HG03439 (cell line): ENCODE measurements around the gene TRANK1.
"Not testable (repeated sequence)": the region's sequence is repeated elsewhere in the genome, so short reads cannot be mapped to it uniquely, and the experiment has no call there.

Source experiments
- ATAC-seq: cut with Tn5 transposase; IDR thresholded peaks from one replicate; pipeline ENCODE4 v1.9.1; 2021; ENCODE audit warnings: mild to moderate bottlenecking, moderate library complexity; ENCODE audit not compliant: unreplicated experiment

The TRANK1 gene

DNA sequence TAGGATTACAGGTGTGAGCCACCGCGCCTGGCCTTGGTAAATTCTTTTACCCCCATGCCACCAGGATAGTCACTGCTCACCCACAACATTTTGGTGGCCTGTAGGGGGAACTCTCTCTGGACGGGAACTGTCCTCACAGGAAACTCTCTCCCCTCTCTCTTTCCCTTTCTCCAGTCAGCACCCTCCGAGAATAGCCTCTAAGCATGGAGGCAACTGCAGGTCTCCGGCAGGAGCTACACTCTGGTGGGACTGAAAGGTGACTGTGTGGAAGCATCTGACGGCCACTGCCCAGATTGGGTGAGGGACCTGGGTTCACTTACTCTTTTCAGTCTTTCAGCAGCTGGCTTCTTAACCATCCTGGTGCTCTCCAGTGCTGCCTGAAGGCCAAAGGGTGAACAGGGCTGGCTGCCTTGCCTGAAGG is 21.3 kb downstream of the TRANK1 start:
- ATAC-seq, result no peak

DNA sequence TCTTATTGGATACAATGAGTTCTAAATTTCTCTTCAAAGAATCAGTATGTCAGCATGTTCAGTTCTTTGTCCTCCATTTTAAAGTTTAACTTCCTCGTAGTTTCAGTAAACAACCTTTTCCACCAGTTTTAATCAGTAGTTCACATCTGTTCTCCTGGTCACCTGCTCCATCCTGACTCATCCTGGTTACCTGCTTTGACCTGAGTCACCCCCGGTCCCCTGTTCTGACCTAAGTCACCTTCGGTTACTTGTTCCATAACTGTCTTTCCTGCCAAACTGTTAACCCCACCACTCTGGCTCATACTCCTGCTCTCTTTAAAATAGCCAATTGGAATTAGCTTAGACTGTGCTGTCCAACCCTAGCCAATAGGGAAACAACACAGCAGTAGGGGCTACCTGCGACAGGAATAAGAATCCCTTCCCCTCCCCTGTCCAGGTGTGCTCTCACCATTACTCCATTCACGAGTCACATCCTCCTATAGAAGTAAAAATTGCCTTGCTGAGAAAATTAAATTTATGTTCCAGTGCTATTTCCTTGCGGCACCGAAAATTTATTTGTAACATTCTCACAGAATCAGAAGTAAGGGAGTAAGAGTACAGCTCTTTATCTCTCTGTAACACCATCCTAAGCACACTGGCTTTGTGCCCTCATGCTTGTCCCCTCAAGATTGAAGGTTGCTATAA is 23.8 kb downstream of the TRANK1 start:
- ATAC-seq, result no peak

DNA sequence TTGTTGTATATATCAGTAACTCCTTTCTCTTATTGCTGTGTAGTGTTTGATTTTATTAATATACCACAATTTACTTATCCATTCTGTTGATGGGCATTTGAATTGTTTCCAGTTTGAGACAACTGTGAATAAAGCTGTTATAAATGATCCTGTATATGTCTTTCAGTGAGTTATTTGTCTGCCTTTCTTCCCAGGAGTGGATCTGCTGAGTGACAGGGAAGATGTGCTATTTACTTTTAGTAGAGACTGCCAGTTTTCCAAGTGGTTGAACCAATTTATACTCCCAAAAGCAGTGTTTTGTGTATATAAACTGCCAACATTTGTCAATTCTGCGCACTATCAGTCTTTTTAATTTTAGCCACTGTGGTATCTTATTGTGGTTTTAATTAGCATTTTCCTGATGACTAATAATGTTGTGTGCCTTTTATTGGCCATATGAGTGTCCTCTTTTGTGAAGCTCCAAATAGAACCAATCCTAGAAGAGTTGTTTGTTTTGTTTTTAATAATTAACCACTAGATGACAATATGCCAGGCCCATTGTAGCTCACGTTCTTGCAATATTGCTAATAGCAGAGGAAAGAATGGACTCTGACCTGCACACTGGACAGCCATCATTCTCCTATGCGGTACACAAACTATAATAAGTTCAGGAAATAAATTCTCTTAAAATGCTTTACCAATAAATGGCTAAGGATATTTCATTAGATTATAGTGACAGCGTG is 25.3 kb downstream of the TRANK1 start:
- no peak for ATAC-seq

GRCh38 chr3:36918050-36918449 is 26.8 kb downstream of the TRANK1 start:
- ATAC-seq, result peak; percentile 84

- peak; percentile 97 for ATAC-seq
Measured at GRCh38 chr3:36911990-36912804, 32.7 kb downstream of the TRANK1 start.

- no peak for ATAC-seq
Measured at GRCh38 chr3:36909666-36910065, 35.2 kb downstream of the TRANK1 start.

- ATAC-seq, result no peak
Measured at GRCh38 chr3:36909181-36909580, 35.7 kb downstream of the TRANK1 start.

DNA sequence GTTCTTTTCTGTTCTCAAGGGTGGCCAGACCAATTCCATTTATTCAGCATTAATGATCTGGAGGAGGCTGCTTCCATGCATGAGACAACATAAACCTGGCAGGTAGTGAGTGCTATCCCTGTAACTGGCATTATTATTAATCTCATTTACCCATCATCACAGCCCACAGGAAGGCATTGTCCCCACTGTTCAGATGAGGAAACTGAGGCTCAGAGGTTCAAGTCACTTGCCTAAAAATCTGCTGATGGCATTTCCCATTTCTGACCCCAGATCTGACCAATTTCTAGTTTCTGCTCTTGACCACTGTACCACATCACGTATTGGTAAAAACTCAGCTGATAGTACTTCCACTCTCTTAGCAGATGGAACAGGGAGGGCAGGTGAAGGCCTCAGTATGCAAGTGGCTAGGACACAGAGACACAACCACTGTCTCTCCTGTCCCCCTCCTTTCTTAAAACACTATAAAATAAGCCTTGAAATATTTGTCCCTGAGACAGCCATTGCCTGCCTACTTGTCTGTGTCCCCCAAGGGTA is 36.1 kb downstream of the TRANK1 start:
- ATAC-seq, result no peak

DNA sequence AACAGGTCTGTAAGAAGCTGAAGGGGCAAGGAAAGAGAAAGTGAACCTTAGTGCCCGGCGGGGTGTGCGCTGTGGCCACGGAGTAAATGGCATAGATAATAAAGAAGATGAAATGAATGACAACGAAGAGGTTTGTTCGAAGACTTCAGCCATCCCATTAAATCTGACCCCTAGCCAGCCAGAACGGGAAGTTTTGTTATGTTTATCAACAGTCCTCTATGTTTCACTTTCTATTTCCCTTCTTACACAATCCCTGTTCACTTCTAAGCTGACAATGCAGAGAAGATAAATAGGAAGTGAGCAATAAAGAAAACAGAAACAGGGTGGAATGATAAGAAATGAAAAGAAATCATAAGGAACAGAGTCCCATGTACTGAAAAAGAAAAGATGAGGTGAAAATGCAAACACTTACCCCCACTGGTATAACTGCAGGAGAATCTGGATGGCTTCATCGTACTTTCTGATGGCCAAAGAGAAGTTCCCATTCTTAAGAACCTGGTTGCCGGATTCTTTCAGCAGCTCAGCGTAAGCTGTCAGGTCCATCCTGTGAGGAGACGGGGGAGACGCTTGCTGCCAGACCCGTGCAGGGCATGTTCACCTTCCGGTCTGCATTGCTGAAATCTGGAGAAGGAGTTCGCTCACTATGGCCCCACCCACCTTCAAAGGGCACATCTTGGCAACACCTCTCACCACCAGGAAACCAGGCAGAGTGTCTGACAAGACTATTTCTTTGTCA is 36.8 kb downstream of the TRANK1 start:
- ATAC-seq, result peak; percentile 29

- no peak for ATAC-seq
Measured at GRCh38 chr3:36906504-36907149, 38.2 kb downstream of the TRANK1 start.

DNA sequence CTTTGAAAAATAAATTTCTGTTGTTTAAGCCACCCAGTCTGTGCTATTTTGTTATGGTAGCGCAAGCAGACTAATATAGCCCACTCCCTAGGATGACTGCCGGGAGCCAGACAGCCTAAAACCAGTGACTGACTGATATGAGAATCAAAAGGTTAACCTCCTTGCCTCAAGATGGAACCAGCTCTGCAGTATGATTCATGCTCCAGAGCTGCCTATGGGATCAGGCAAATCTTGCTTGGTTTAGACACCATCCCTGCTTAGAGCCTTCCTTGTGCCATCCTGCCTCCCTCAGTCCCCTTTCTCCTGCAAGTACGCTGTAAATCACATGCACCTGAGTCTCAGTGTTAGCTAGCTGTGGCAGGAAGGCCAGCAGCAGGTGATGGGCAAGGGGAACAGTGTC is 39.3 kb downstream of the TRANK1 start:
- ATAC-seq, result no peak

DNA sequence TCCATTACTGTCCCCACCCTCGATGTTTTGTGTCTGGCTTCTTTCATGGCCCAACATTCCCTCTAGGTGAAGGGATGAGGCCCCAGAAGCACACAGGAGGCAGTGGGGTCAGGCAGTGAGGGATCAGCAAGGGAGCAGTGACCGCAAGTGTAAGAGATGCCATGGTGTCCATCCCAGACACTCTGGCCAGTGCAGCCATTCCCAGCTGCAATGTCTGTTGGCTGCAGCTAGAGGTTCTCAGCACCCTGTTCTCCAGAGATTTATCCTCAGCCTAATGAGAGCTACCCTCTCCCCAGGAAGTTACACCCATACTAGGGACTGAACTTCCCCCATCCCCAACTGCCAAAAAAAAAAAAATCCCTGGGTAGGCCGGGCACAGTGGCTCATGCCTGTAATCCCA is 40.2 kb downstream of the TRANK1 start:
- ATAC-seq, result no peak

DNA sequence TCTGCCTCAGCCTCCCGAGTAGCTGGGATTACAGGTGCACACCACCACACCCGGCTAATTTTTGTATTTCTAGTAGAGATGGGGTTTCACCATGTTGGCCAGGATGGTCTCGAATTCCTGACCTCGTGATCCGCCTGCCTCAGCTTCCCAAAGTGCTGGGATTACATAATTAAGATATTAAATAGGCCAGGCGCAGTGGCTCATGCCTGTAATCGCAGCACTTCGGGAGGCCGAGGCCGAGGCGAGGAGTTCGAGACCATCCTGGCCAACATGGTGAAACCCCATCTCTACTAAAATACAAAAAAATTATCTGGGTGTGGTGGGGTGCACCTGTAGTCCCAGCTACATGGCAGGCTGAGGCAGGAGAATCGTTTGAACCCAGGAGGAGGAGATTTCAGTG is 40.8 kb downstream of the TRANK1 start:
- not testable (repeated sequence) for ATAC-seq

DNA sequence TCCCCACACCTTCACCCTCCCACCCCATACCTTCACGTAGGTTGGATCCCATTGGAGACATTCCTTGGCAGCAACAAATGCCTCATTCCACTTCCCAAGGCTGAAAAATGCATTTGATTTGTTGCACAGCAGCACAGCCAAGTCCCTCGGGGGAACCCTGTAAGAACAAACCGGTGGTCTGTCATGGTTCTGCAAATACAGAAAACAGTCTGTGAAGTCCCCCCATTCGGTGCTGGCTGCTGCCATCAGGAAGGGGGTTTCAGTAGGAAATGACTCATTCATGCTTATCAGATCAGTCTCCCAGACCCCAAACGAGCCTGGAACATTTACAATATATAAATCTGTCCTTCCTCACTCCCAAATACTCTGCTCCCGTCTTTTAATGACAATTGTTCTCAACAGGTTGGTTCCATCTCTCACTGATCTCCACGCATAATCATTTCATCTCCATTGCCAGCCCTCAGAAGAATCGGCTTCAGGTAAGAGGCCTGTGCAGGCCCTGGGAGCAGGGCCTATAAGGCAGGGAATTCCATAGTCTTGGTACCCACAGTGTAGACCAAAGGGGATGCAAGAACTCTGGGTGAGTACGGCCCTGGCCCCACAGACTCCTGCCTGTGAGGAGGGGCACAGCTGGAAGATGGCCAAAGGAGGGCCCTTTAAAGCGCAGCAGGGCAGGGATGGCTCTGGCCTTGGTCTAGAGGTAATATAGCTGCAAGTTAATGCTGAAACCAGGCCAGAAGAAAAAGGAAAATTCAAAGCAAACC is 41.6 kb downstream of the TRANK1 start:
- ATAC-seq, result no peak

- ATAC-seq, result no peak
Measured at GRCh38 chr3:36901588-36901987, 43.3 kb downstream of the TRANK1 start.

DNA sequence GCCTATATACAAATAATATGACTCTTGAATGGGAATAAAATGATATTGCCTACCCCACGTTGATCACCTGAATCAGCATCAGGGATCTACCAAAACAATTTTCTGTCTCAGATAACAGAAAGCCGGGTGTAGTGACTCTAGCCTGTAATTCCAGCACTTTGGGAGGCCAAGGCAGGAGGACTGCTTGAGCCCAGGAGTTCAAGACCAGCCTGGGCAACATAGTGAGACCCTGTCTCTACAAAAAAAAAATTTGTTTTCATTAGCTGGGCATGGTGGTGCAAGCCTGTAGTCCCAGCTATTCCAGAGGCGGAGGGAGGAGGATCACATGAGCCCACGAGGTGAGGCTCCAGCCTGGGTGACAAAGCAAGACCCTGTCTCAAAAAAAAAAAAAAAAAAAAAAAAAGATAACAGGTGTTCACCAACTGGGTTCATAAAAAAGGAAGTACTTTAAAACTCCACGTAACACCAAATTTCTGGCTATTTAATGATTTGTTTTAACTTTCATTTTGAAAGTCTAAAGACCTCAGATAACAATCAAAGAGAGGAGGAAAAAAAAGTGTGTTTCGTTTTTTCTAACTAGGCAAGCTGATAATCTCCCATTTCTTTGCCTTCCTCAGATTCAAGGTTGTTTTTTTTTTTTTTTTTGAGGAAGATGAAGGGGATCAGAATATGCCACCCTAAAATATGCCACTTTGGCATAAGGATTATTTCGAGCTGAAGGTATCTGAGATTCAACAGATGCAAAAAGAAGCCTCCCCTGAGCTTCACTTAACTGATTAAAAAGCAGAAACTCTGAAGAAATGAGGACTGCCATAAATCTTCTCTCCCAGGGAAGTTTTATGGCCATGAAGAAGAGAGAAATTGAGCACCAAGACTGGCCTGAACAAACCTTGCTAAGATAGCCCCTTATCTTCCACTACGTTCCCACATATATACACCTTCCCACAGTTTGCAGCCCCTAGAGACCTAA is 44.1 kb downstream of the TRANK1 start:
- no peak for ATAC-seq

DNA sequence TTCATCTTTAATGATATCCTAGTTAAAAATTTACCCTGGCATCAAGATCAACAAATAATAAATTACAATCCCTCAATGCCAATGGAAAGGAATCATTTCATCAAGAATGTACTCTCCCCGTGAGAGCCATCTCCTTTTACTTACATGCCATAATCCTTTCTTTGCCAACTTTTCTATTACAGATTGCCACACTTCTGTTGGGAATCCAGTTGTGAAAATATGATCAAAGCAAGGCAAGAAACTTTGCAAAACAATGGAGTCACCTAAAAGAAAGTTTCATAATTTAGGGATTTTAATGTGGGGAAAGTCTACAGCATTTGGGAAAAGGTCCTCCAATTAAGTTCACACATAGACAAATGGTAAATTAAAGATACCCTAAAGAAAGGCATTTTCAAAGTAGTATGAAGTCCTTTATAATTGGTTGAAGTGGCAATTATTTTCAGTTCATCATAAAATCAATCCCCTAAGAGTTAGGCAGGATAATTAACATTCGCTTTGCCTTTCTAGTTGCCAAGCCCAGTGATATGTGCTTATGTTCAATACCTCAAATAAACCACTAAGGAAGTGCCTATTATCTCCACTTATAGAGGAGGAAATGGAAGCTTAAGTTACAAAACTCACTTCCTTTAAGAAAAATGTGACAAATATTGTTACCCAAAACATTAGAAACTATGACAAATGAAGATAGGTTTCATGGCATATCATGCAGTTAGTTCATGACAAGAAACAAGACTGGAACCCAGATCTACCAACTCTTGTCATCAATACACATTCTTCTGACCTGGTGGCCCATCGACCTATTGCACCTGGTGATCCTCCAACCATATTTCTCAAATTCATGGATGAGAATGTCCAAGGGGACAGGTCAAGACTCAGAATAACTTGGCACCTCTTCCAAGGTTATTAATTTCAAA is 49.1 kb downstream of the TRANK1 start:
- no peak for ATAC-seq
